ENCODE data around the gene EARS2.
"Not testable (repeated sequence)": the region's sequence is repeated elsewhere in the genome, so short reads cannot be mapped to it uniquely, and the experiment has no call there.

The EARS2 gene

GRCh38 chr16:23504453-23505179 is 52.5 kb downstream of the EARS2 start:
- no peak for DNase-seq

GRCh38 chr16:23504076-23504452 is 53.1 kb downstream of the EARS2 start:
- DNase-seq, result no peak

GRCh38 chr16:23502466-23502865 is 54.7 kb downstream of the EARS2 start:
- no peak for DNase-seq

- DNase-seq, result no peak
Measured at GRCh38 chr16:23501291-23501690, 55.9 kb downstream of the EARS2 start.

GRCh38 chr16:23500862-23501225 is 56.3 kb downstream of the EARS2 start:
- DNase-seq, result no peak

- no peak for DNase-seq
Measured at GRCh38 chr16:23500212-23500861, 56.8 kb downstream of the EARS2 start.

- no peak for DNase-seq
Measured at GRCh38 chr16:23499801-23500200, 57.3 kb downstream of the EARS2 start.

- DNase-seq, result no peak
Measured at GRCh38 chr16:23498863-23499262, 58.3 kb downstream of the EARS2 start.

- DNase-seq, result no peak
Measured at GRCh38 chr16:23497543-23497868, 59.6 kb downstream of the EARS2 start.

- no peak for DNase-seq
Measured at GRCh38 chr16:23496821-23497542, 60.2 kb downstream of the EARS2 start.

- no peak for DNase-seq
Measured at GRCh38 chr16:23495671-23496070, 61.5 kb downstream of the EARS2 start.

GRCh38 chr16:23494188-23494587 is 63.0 kb downstream of the EARS2 start:
- DNase-seq, result no peak

- DNase-seq, result no peak
Measured at GRCh38 chr16:23491490-23492391, 65.4 kb downstream of the EARS2 start.

GRCh38 chr16:23486480-23486879 is 70.7 kb downstream of the EARS2 start:
- no peak for DNase-seq

GRCh38 chr16:23485841-23486240 is 71.3 kb downstream of the EARS2 start:
- DNase-seq, result no peak

GRCh38 chr16:23485257-23485614 is 71.9 kb downstream of the EARS2 start:
- no peak for DNase-seq

GRCh38 chr16:23484510-23485256 is 72.5 kb downstream of the EARS2 start:
- no peak for DNase-seq

GRCh38 chr16:23483492-23483891 is 73.7 kb downstream of the EARS2 start:
- not testable (repeated sequence) for DNase-seq

GRCh38 chr16:23482778-23483177 is 74.4 kb downstream of the EARS2 start:
- no peak for DNase-seq

- DNase-seq, result no peak
Measured at GRCh38 chr16:23480257-23480656, 76.9 kb downstream of the EARS2 start.

GRCh38 chr16:23479138-23479537 is 78.0 kb downstream of the EARS2 start:
- no peak for DNase-seq

GRCh38 chr16:23478566-23478965 is 78.6 kb downstream of the EARS2 start:
- DNase-seq, result no peak

GRCh38 chr16:23476289-23476688 is 80.9 kb downstream of the EARS2 start:
- DNase-seq, result no peak
